ENCODE results near the gene HAND2.

HAND2 gene

GRCh38 chr4:173529477-173530325 lies at the start of gene HAND2:
Gene HAND2, minus strand, starts transcription at chr4:173530229. Its CDS starts 940 bp downstream, at chr4:173529289.
- DNase-seq (ENCODE audit: low read depth), result peak; percentile 38

- DNase-seq (ENCODE audit: low read depth), result no peak
Measured at GRCh38 chr4:173578956-173579355, 48.9 kb upstream of the HAND2 start.

GRCh38 chr4:173577963-173578362 lies 47.9 kb upstream of the HAND2 start:
- DNase-seq (ENCODE audit: low read depth), result no peak

GRCh38 chr4:173575482-173576152 lies 45.6 kb upstream of the HAND2 start:
- no peak for DNase-seq (ENCODE audit: low read depth)

- no peak for DNase-seq (ENCODE audit: low read depth)
Measured at GRCh38 chr4:173573725-173574124, 43.7 kb upstream of the HAND2 start.

GRCh38 chr4:173573286-173573685 lies 43.3 kb upstream of the HAND2 start:
- no peak for DNase-seq (ENCODE audit: low read depth)

- no peak for DNase-seq (ENCODE audit: low read depth)
Measured at GRCh38 chr4:173572493-173573129, 42.6 kb upstream of the HAND2 start.

- no peak for DNase-seq (ENCODE audit: low read depth)
Measured at GRCh38 chr4:173571620-173572019, 41.6 kb upstream of the HAND2 start.

GRCh38 chr4:173565281-173565680 lies 35.3 kb upstream of the HAND2 start:
- no peak for DNase-seq (ENCODE audit: low read depth)

GRCh38 chr4:173564461-173564860 lies 34.4 kb upstream of the HAND2 start:
- DNase-seq (ENCODE audit: low read depth), result no peak

GRCh38 chr4:173560896-173561295 lies 30.9 kb upstream of the HAND2 start:
- DNase-seq (ENCODE audit: low read depth), result no peak

- no peak for DNase-seq (ENCODE audit: low read depth)
Measured at GRCh38 chr4:173556398-173557131, 26.5 kb upstream of the HAND2 start.

- no peak for DNase-seq (ENCODE audit: low read depth)
Measured at GRCh38 chr4:173547889-173548288, 17.9 kb upstream of the HAND2 start.

GRCh38 chr4:173546776-173547175 lies 16.7 kb upstream of the HAND2 start:
- DNase-seq (ENCODE audit: low read depth), result no peak

GRCh38 chr4:173545440-173545839 lies 15.4 kb upstream of the HAND2 start:
- DNase-seq (ENCODE audit: low read depth), result no peak

- no peak for DNase-seq (ENCODE audit: low read depth)
Measured at GRCh38 chr4:173543266-173543665, 13.2 kb upstream of the HAND2 start.

GRCh38 chr4:173539986-173540385 lies 10.0 kb upstream of the HAND2 start:
- no peak for DNase-seq (ENCODE audit: low read depth)

GRCh38 chr4:173538909-173539445 lies 8.9 kb upstream of the HAND2 start:
- DNase-seq (ENCODE audit: low read depth), result no peak

- DNase-seq (ENCODE audit: low read depth), result no peak
Measured at GRCh38 chr4:173538148-173538908, 8.3 kb upstream of the HAND2 start.

GRCh38 chr4:173537613-173538147 lies 7.7 kb upstream of the HAND2 start:
- DNase-seq (ENCODE audit: low read depth), result no peak
